Subcutaneous adipose tissue (tissue), 4 donors: ENCODE results near the gene LHX6. TPM values are rescaled to one million over a fixed set of nuclear protein-coding genes. Genes with fewer than 3 reads are reported as not detected.

Experiments
- total RNA-seq, 4 donors: library from RNA; depleted of rRNA; stranded (reverse); fragments of >200 nt; gene quantifications; one replicate each; pipeline ENCODE4 v1.1.0, GENCODE V29; 2016
- TF ChIP-seq, protein P1 (sequence below): fragments of 450-650 bp; IDR thresholded peaks from one replicate; pipeline ENCODE4 v1.5.1; 2016; ENCODE audit warnings: low read depth, mild to moderate bottlenecking, control low read depth, antibody characterized with exemption, moderate library complexity

Gene LHX6
- total RNA-seq, 4 donors from 2014 or later: 3.1 to 10.1 (median 6.4) TPM

DNA sequence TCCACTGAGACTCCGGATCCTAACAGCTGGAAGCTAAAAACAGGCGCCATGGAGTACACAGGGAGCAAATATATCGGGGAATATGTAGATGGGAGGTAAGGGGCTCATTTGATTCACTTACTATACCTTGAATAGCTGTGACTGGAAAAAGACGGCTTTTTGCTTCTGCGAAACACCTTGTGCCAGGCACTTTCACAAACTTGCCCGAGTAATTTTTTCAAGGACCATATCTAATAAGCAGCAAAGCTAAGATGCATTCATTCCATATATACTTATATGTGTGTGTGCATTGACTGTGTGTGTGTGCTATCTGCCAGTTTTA lies 68.9 kb downstream of the LHX6 start:
- TF ChIP-seq, protein P1, sequence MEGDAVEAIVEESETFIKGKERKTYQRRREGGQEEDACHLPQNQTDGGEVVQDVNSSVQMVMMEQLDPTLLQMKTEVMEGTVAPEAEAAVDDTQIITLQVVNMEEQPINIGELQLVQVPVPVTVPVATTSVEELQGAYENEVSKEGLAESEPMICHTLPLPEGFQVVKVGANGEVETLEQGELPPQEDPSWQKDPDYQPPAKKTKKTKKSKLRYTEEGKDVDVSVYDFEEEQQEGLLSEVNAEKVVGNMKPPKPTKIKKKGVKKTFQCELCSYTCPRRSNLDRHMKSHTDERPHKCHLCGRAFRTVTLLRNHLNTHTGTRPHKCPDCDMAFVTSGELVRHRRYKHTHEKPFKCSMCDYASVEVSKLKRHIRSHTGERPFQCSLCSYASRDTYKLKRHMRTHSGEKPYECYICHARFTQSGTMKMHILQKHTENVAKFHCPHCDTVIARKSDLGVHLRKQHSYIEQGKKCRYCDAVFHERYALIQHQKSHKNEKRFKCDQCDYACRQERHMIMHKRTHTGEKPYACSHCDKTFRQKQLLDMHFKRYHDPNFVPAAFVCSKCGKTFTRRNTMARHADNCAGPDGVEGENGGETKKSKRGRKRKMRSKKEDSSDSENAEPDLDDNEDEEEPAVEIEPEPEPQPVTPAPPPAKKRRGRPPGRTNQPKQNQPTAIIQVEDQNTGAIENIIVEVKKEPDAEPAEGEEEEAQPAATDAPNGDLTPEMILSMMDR: no peak

DNA sequence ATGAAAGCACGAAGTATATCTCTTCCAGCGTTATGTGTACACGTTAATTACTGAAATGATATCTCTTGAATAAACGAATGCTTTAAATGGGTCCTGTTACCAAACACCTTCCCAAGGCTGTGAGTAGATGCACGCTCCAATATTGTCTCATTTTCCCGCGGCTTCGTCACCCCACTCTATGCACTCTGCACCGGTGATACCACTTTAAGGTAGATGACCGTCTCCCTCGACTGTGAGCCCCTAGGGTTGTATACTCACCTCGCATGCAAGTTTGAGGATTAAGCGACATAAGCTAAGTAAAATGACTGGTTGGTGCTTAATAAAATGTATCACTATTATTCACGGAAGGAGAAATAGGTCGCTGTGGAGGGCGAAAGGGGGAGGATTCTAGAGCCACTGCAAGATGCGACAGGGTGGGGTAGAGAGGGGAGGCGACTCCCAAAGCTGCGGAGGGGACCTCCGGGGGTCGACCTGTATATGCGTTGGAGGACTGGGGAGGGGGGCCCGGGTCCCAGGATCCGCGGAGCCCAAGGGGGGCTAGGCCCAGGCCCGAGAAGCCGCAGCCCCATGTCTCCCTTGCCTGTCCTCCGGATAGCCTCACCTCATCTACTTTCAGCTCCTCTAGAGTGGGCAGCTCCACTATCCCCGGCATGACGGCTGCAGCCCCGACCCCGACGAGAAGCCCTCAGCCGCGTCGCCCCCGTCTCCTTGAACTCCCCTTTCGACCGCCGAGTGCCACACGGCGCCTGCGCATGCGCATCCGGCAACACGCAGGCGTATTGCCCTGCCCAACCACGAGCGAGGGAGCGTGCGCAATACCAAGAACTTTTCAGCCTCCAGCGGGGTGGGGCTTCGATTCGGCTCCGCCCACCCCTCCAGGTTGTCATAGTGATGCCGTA lies 69.5 kb downstream of the LHX6 start, which contains the start of the genes MORN5 and NDUFA8:
Gene MORN5, plus strand, starts transcription at position 883 of the 899 bp plus-strand sequence. CDS start 65 bp downstream, outside the sequence.
Gene NDUFA8, minus strand, starts transcription at position 754 of the 899 bp plus-strand sequence. Its CDS starts 102 bp downstream, at position 652.
- TF ChIP-seq, protein P1: no peak

DNA sequence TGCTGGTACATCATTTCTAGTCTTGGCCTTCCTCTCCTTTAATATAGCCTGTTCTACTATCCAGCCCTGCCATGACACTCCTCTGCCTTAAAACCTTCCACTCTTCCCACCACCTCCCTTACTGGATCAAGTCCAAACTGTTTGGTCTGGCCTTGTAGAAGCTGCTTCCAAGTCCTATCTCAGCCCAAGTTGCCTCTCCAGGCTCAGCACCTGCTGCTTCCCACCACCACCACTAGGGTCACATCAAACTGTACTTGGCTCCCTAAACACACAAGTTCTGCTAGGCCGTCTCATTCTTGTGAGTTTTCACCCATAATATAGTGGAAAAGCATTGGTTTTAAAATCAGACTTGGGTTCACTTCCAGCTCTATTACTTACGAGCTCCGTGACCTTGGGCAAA lies 70.6 kb downstream of the LHX6 start:
- TF ChIP-seq, protein P1: no peak

DNA sequence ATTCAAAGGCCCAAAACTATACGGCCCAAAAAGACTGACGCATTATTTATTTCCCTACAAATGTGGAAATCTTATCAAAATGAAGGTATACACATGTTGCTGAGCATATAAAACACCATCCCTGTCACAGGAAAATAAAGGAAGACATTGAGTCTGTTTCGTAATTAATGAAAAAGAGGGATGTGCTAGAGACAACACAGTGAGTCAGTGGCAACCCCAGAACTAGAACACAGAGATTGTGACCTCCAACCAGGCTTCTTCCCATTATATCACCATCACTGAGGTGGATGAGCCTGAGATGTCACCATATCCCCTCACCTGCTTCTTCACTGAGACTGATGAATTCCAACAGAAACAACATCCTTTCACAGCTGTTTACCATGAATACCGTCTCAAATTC lies 73.0 kb downstream of the LHX6 start:
- TF ChIP-seq, protein P1: no peak

Other genes with a start within 250 kb of the LHX6 start
- 1 to 10 TPM; 4.4 to 8.7 (median 6.4) TPM for gene TTLL11, start 135.6 kb downstream of the LHX6 start, total RNA-seq
- 10 to 100 TPM; 24.5 to 53.0 (median 28.7) TPM for gene NDUFA8, start 69.2 kb downstream of the LHX6 start, total RNA-seq
- gene MORN5, start 69.0 kb downstream of the LHX6 start, total RNA-seq: not detected
- 10 to 100 TPM in 2 of 4 donors, 1 to 10 TPM in 2; 8.1 to 18.8 (median 10.1) TPM for gene RBM18, start 35.9 kb upstream of the LHX6 start, total RNA-seq
- 10 to 100 TPM; 34.8 to 61.0 (median 42.5) TPM for gene MRRF, start 35.9 kb upstream of the LHX6 start, total RNA-seq
- gene PTGS1, start 142.1 kb upstream of the LHX6 start, total RNA-seq: 1 to 10 TPM; 4.5 to 9.5 (median 5.2) TPM
- not detected for gene OR1J1, start 249.0 kb upstream of the LHX6 start, total RNA-seq